GM12874 (cell line): ENCODE results near the gene CNOT8.

Experiments
- CTCF ChIP-seq: IDR thresholded peaks from 2 replicates; pipeline ENCODE4 v1.5.1; 2011; ENCODE audit warnings: low read depth, mild to moderate bottlenecking, control low read depth, low read length, moderate library complexity; ENCODE audit not compliant: insufficient read depth

CNOT8 gene

GRCh38 chr5:154829181-154829588 is 29.2 kb upstream of the CNOT8 start:
- no peak for TF ChIP-seq CTCF

DNA sequence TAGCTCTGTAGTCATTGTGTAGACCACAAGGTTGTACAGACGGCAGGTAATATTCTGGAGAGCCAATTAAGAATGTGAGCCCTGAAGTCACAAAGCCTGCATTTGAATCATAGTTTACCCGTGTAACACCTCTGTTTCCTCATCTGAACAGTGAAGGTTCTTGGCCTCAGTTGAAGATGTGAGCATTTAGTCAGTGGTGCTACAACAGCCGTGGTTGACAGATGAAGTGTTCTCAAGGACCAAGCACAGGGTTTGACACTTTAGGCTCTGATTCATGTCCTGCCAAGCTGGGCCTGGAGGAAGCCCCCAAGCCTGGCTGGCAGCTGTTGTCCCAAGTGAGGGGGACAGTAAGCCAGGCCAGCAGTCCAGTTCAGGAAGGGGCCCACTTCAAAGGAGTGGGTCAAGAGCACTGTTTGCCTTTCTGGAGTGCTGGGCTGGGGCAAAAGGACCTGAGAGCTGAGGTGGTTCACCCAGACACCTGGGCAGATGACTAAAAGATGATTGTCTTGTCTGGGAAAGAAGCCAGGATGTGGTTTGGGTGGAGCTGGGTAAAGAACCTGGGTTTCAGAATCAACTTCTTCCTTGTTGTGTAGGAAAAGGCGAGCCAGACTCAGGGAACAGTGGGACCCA is 28.7 kb upstream of the CNOT8 start:
- TF ChIP-seq CTCF = no peak

- TF ChIP-seq CTCF = no peak
These were observed 28.2 kb upstream of the CNOT8 start for GRCh38 chr5:154830219-154830595.

DNA sequence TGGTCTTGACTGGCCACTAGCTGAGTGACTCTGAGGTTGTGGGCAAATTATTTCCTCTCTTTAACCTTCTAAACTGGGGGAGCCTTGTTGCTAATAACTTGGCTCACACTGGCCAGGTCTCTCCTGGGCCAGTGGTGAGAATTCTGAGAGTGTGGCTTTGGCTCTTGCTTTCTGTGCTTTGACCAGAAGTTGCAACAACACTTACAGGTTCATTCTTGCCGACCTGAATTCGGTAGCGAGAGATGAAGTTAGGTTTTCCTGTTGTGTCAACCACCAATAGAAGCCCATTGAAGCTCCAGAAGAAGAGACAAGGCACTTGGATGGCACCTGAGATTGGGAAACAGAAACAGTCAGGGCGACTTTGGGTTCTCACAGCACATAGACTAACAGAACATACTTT is 27.8 kb upstream of the CNOT8 start:
- no peak for TF ChIP-seq CTCF

GRCh38 chr5:154831451-154831850 is 27.0 kb upstream of the CNOT8 start:
- no peak for TF ChIP-seq CTCF

- TF ChIP-seq CTCF = no peak
These were observed 24.4 kb upstream of the CNOT8 start for GRCh38 chr5:154834053-154834452.

GRCh38 chr5:154836225-154836624 is 22.2 kb upstream of the CNOT8 start:
- no peak for TF ChIP-seq CTCF
